ENCODE measurements around the gene MSH4.
"Not testable (repeated sequence)": the region's sequence is repeated elsewhere in the genome, so short reads cannot be mapped to it uniquely, and the experiment has no call there.

The MSH4 gene

DNA sequence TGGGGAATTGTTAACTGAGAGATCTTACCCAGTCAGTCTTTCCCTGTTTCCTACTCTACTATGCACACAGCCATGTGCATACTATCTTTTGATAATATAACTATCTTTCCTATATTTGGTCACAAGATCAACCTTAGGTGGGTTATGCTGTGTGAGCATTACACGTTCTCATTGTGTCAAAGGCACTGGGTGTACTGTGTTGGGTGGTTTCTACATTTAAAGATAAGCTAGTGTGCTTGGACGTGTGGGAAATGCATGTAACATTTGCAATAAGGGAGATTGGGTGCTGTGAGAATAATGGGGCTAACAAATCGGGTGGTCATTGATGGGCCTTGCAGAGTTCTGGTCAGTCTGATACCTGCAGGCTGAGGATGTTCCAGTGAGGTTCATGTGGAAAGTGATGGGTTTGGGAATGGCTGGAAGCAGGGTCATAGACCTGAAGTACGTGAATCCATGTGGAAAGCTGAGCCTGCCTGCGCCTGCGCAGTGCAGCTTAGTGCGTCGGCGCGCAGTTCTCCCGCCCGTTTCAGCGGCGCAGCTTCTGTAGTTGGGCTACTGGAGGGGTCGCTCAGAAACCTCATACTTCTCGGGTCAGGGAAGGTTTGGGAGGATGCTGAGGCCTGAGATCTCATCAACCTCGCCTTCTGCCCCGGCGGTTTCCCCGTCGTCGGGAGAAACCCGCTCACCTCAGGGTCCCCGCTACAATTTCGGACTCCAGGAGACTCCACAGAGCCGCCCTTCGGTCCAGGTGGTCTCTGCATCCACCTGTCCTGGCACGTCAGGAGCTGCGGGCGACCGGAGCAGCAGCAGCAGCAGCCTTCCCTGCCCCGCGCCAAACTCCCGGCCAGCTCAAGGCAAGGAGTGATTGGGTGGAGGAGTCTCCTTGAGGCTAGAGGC, at the start of gene MSH4:
Gene MSH4, plus strand, starts transcription at position 507 of the 897 bp plus-strand sequence. Its CDS starts 104 bp downstream, at position 611.
- no peak within 1 kb of the TSS for H3K4me3 ChIP-seq (ENCODE audit: low read depth, low read length)
- no peak for DNase-seq (ENCODE audit: low read depth)

DNA sequence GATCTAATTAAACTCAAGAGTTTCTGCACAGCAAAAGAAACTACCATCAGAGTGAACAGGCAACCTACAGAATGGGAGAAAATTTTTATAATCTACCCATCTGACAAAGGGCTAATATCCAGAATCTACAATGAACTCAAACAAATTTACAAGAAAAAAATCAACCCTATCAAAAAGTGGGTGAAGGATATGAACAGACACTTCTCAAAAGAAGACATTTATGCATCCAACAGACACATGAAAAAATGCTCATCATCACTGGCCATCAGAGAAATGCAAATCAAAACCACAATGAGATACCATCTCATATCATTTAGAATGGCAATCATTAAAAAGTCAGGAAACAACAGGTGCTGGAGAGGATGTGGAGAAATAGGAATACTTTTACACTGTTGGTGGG, 39.5 kb upstream of the MSH4 start:
- not testable (repeated sequence) for DNase-seq (ENCODE audit: low read depth); H3K4me3 ChIP-seq (ENCODE audit: low read depth, low read length)

More for the DNA sequence above, at the start of gene MSH4:
- TF ChIP-seq, protein P1, sequence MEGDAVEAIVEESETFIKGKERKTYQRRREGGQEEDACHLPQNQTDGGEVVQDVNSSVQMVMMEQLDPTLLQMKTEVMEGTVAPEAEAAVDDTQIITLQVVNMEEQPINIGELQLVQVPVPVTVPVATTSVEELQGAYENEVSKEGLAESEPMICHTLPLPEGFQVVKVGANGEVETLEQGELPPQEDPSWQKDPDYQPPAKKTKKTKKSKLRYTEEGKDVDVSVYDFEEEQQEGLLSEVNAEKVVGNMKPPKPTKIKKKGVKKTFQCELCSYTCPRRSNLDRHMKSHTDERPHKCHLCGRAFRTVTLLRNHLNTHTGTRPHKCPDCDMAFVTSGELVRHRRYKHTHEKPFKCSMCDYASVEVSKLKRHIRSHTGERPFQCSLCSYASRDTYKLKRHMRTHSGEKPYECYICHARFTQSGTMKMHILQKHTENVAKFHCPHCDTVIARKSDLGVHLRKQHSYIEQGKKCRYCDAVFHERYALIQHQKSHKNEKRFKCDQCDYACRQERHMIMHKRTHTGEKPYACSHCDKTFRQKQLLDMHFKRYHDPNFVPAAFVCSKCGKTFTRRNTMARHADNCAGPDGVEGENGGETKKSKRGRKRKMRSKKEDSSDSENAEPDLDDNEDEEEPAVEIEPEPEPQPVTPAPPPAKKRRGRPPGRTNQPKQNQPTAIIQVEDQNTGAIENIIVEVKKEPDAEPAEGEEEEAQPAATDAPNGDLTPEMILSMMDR (IDR thresholded peaks at IDR 0.05; ENCODE audit: low read depth, low read length, missing control alignments) = no peak

DNA sequence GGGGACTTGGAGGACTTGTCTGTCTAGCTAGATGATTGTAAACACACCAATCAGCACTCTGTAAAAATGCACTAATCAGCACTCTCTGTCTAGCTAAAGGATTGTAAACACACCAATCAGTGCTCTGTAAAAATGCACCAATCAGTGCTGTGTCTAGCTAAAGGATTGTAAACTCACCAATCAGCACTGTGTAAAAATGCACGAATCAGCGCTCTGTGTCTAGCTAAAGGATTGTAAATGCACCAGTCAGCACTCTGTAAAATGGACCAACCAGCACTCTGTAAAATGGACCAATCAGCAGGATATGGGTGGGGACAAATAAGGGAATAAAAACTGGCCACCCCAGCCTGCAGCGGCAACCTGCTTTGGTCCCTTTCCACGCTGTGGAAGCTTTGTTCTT, 38.1 kb upstream of the MSH4 start:
- H3K4me3 ChIP-seq (ENCODE audit: low read depth, low read length); DNase-seq (ENCODE audit: low read depth): not testable (repeated sequence)

DNA sequence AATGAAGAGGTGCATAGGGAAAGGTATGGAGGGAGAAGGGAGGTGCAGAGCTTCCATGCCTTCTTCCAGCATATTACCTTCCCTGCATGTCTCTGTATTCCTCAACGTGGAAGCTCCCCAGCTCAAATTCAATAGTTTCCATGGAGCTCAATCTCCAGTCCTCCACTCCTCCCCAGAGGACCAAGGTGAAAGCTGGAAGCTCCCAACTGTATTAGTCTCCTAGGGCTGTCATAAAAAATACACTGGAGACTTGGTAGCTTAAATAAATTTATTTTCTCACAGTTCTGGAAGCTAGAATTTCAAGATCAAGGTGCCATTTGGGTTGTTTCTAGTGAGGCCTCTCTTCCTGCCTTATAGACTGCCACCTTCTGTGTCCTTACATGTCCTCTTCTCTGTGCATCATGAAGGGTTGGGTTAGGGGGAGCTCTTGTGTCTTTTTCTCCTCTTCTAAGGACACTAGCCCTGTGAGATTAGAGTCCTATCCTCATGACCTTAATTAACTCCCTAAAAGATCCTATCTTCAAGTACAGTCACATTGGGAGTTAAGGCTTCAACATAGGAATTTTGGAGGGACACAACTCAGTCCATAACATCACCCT, 32.5 kb upstream of the MSH4 start:
- TF ChIP-seq, protein P1 (IDR thresholded peaks at IDR 0.05; ENCODE audit: low read depth, low read length, missing control alignments) = no peak
- no peak for DNase-seq (ENCODE audit: low read depth)
- no peak overlapping the region for H3K4me3 ChIP-seq (ENCODE audit: low read depth, low read length)

DNA sequence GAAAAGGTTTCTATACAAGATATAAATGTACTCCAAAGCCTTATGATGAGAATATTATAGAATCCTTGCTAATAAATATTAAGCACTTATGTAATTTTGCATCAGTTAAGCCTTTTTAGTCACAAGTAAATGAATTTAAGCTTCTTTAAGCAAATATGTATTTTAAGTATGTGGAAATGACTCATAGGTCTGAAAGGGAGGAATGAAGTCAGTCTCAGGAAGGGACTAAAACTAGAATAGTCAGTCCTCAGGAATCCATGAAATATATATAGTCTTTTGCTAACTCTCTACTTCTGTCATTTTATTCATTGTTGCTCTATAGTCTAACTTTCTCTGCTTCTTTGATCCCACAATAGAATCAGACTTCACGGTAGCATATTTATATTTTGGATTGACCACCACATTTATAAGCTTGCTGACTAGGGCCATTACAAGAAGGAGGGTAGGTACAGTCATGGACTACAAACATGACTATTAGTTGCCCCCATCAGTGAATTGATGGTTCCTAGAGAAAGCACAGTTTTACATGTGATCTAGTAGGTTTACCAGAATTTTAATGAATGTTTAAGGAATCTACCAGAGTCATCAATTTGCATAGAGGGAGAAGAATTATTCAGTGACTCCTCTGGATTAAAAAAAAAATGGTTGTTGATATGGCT, 30.9 kb upstream of the MSH4 start:
- TF ChIP-seq, protein P1 (IDR thresholded peaks at IDR 0.05; ENCODE audit: low read depth, low read length, missing control alignments) = no peak
- no peak overlapping the region for H3K4me3 ChIP-seq (ENCODE audit: low read depth, low read length)
- no peak for DNase-seq (ENCODE audit: low read depth)

DNA sequence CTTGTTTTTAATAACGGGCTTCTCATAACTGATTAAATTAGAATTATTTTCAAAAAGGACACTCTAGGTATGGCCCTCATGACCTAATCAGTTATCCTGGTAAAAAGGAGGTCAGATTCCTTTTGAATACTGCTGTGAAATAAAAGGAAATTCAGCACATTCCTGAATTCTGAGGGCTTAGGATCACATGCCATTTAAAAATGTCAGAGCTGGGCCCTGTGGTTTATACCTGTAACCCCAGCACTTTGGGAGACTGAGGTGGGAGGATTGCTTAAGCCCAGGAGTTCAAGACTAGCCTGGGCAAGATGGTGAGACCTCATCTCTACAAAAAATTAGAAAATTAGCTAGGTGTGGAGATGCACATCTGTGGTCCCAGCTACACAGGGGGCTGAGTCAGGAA, 28.7 kb upstream of the MSH4 start:
- no peak overlapping the region for H3K4me3 ChIP-seq (ENCODE audit: low read depth, low read length)
- TF ChIP-seq, protein P1 (IDR thresholded peaks at IDR 0.05; ENCODE audit: low read depth, low read length, missing control alignments) = no peak
- no peak for DNase-seq (ENCODE audit: low read depth)

DNA sequence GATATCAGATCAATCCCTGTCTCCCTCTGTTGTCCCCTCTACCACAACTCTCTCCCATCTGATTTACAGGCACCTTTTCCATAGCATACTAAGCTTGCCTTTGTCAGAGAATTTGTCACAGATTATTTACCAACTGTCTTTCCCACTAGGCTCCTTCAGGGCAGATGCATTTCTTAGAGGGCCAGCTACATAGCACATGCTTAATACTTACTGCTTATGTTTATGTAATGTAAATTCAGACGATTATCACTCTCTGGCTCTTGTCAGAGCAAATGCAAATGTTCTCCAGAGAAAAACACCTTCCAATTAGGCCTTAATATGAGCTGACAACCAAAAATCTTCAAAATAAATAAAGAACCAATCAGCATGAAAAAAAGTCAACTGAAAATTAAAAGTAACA, 25.9 kb upstream of the MSH4 start:
- no peak for DNase-seq (ENCODE audit: low read depth)
- TF ChIP-seq, protein P1 (IDR thresholded peaks at IDR 0.05; ENCODE audit: low read depth, low read length, missing control alignments) = no peak
- H3K4me3 ChIP-seq (ENCODE audit: low read depth, low read length) = no peak overlapping the region
